Measurements from ENCODE around the gene TCEANC2.

Gene TCEANC2

GRCh38 chr1:54109129-54110090 lies 56.0 kb downstream of the TCEANC2 start:
- H3K4me3 ChIP-seq: no peak overlapping the region
- no peak overlapping the region for H3K27ac ChIP-seq

- Histone ChIP-seq H3K27ac (no peak overlapping the region), H3K4me3 (no peak overlapping the region)
Observed at GRCh38 chr1:54110996-54111395, 57.6 kb downstream of the TCEANC2 start.

- H3K27ac ChIP-seq: no peak overlapping the region
Observed at GRCh38 chr1:54111624-54112023, 58.2 kb downstream of the TCEANC2 start.

GRCh38 chr1:54112027-54112426 lies 58.6 kb downstream of the TCEANC2 start:
- Histone ChIP-seq H3K27ac (no peak overlapping the region), H3K4me3 (no peak overlapping the region)

More at GRCh38 chr1:54111624-54112023, 58.2 kb downstream of the TCEANC2 start:
- no peak overlapping the region for H3K4me3 ChIP-seq

- no peak overlapping the region for H3K4me3 ChIP-seq
- H3K27ac ChIP-seq: no peak overlapping the region
Observed at GRCh38 chr1:54112705-54113368, 59.4 kb downstream of the TCEANC2 start.

- no peak overlapping the region for H3K27ac ChIP-seq
- H3K4me3 ChIP-seq: no peak overlapping the region
Observed at GRCh38 chr1:54114001-54114400, 60.6 kb downstream of the TCEANC2 start.

GRCh38 chr1:54114955-54115354 lies 61.5 kb downstream of the TCEANC2 start:
- Histone ChIP-seq H3K27ac (no peak overlapping the region), H3K4me3 (no peak overlapping the region)

- Histone ChIP-seq H3K27ac (no peak overlapping the region), H3K4me3 (no peak overlapping the region)
Observed at GRCh38 chr1:54115520-54115919, 62.1 kb downstream of the TCEANC2 start.

GRCh38 chr1:54117815-54118563 lies 64.6 kb downstream of the TCEANC2 start:
- H3K4me3 ChIP-seq: no peak overlapping the region
- H3K27ac ChIP-seq: no peak overlapping the region

- H3K27ac ChIP-seq: no peak overlapping the region
Observed at GRCh38 chr1:54118704-54119103, 65.3 kb downstream of the TCEANC2 start.

GRCh38 chr1:54120018-54120697 lies 66.8 kb downstream of the TCEANC2 start:
- Histone ChIP-seq H3K27ac (no peak overlapping the region), H3K4me3 (no peak overlapping the region)

More at GRCh38 chr1:54118704-54119103, 65.3 kb downstream of the TCEANC2 start:
- no peak overlapping the region for H3K4me3 ChIP-seq

GRCh38 chr1:54120698-54121481 lies 67.5 kb downstream of the TCEANC2 start:
- Histone ChIP-seq H3K27ac (no peak overlapping the region), H3K4me3 (peak overlapping the region in 2 of 7 experiments; percentile 14)

GRCh38 chr1:54121482-54122134 lies 68.2 kb downstream of the TCEANC2 start:
- Histone ChIP-seq H3K4me3 (peak overlapping the region in 2 of 7 experiments; percentile 14), H3K27ac (no peak overlapping the region)

GRCh38 chr1:54122135-54122751 lies 68.8 kb downstream of the TCEANC2 start:
- H3K4me3 ChIP-seq: no peak overlapping the region

GRCh38 chr1:54122992-54123391 lies 69.6 kb downstream of the TCEANC2 start:
- H3K4me3 ChIP-seq: no peak overlapping the region
- no peak overlapping the region for H3K27ac ChIP-seq

More at GRCh38 chr1:54122135-54122751, 68.8 kb downstream of the TCEANC2 start:
- no peak overlapping the region for H3K27ac ChIP-seq

GRCh38 chr1:54124472-54124871 lies 71.1 kb downstream of the TCEANC2 start:
- H3K4me3 ChIP-seq: no peak overlapping the region
- no peak overlapping the region for H3K27ac ChIP-seq

- no peak overlapping the region for H3K27ac ChIP-seq
Observed at GRCh38 chr1:54124906-54125305, 71.5 kb downstream of the TCEANC2 start.

More at GRCh38 chr1:54124906-54125305, 71.5 kb downstream of the TCEANC2 start:
- no peak overlapping the region for H3K4me3 ChIP-seq

Measured in skin epidermis (tissue), 12 donors.